ENCODE data around the gene PPP1R13B.
"Not testable (repeated sequence)": the region's sequence is repeated elsewhere in the genome, so short reads cannot be mapped to it uniquely, and the experiment has no call there.

PPP1R13B gene

GRCh38 chr14:103856607-103857006 lies 9.2 kb upstream of the PPP1R13B start:
- no peak for DNase-seq

DNA sequence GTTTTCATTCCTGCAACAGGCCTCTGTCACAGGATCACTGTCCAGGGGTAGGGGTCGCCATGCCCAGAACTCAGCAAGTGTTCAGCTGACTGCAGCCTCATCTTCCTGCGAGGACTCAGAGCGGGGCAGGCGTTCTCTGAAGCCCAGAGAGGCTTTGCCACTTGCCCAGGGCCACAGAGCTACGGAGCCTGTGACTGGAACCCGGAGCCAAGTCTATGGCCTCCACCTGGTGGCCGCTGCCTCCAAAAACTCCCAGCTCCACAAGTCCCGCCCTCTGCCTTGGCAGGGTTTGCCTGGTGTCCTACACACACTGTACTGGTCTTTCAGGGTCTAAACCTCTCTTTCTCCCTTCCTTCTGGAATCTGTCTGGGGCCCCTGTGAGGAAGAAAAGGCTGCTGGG lies 8.7 kb upstream of the PPP1R13B start:
- no peak for DNase-seq

GRCh38 chr14:103855734-103856095 lies 8.3 kb upstream of the PPP1R13B start:
- no peak for DNase-seq

DNA sequence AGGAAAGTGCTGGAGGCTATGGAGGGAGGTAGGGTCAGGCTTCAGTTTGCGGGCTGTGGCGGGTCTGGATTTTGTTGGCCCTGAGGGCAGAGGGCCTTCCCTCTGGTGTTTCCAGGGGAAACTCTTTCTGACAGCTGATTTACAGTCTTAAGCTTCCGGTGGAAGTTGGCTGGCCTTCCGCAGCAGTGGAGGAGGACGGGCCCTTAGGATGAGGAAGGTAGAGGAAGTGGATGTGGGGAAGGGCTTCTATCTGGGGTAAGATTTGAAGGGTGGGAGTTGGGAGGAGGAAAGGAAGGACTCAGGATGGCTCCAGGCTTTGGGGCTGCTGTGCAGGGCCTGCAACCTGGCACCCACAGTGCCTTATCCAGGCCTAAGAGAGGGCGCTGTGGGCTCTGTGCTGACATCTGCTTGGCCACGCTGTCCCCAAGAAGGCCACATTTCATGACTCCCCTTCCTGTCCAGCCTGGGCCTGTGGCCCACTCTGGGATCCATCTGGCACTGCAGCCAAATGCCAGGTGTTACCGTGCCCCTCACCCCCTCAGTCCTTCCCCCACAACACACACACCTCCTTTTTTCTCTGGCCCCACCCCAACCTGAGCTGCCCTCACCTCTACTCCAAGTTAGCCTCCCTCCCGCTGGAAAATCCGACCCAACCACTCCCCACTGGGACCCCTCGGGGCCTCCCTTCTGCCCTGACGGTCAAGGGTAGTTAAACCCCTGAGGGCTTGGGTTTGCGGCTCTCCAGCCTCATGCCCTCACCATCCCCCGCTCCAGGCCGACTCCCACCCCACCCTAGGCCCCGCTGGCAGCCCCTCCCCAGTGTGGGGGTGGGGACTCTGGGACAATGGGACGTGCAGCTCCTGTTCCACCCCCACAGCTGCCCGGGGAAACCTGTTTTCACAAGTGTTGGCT lies 7.7 kb upstream of the PPP1R13B start:
- no peak for DNase-seq

GRCh38 chr14:103854017-103854808 lies 6.8 kb upstream of the PPP1R13B start:
- DNase-seq, result no peak

GRCh38 chr14:103849151-103849886 lies 1.9 kb upstream of the PPP1R13B start:
- DNase-seq, result no peak

- DNase-seq, result no peak
Measured at GRCh38 chr14:103848175-103849077, 1.1 kb upstream of the PPP1R13B start.

DNA sequence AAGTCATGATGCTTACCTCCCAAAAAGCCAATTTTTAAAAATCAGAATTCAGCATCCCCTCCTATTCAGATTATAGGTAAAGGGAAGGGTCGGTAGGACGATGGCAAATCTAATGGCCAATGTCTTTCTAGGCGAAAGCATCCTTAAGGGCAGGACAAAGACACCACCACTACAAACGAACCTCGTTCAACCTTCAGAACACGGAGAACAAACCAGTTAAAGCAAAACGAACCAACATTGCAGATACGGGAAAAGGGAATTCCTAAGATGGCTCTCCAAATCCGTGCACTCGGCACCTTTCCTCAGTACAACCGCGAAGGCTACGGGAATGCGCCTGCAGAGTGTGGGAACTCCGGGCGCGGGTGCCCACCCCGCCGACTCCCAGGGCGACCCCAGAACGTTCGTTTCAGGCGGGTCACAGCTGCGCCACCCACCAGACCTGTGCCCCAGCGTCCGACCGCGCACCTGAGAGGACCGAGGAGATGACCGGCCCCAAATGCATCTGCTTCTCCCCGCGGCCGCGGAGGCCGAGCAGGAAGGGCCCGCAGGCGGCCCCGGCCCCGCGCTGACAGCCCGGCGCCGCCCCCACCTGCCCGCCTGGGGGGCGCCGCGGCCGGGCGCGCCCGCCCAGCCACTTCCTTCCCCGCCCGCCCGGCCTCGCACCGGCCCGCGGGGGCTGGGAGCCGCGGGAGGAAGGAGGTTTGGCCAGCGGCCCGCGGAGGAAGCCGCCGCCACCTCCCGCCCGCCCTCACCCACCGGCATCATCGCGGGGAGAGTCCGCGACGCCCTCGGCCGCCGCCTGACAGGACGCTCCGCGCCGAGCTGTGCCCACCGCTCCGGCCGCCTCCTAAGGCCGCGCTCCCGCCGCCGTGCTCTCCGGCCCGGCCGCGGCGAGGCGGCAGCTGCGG lies 578 bp downstream of the PPP1R13B start:
- DNase-seq, result peak; percentile 26

DNA sequence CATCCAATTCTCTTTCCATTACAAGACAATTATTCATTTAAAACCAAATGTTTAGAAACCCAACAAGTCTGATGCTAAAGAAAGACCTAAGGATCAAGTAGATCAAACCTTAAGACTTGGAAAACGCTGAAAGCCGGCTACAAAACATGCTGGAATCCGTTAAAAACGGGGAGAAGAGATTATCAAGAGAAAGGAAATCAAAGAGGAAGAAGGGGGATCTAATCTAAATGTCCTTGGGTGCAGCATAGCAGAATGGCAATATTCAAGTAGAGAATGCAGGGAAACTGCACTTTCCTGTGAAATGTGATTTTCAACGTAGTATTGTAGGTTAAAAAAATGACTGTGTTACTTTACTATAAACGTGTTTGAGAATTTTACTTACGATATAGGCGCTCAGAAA lies 1.3 kb downstream of the PPP1R13B start:
- no peak for DNase-seq

DNA sequence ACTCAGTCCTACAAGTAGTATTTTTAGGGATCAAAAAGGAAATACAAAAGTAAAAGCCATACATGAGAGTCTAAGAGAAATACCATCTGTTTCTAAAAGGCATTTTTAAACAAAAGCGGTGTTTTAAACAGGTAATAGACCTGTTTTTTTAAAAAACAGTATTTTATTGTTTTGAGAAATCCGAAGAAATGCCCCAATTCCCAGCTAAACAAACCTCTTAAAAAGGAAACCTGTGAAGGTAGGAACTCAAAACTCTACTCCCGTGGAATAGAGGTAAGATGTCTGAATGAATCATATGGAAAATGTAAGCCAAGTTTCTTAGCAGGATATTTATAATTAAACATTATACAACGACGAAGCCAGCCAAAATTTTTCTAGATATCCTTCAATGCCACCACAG lies 2.0 kb downstream of the PPP1R13B start:
- DNase-seq, result no peak

DNA sequence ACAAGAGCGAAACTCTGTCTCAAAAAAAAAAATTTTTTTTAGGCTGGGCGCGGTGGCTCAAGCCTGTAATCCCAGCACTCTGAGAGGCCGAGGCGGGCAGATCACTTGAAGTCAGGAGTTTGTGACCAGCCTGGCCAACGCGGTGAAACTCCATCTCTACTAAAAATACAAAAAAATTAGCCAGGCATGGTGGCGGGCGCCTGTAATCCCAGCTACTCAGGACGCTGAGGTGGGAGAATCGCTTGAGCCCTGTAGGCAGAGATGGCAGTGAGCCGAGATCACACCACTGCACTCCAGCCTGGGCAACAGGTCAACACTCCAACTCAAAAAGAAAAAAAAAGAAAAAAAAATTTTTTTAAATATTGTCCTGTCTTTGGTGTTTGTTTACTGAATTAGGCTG lies 6.1 kb downstream of the PPP1R13B start:
- DNase-seq, result not testable (repeated sequence)

GRCh38 chr14:103840014-103840413 lies 7.4 kb downstream of the PPP1R13B start:
- no peak for DNase-seq

DNA sequence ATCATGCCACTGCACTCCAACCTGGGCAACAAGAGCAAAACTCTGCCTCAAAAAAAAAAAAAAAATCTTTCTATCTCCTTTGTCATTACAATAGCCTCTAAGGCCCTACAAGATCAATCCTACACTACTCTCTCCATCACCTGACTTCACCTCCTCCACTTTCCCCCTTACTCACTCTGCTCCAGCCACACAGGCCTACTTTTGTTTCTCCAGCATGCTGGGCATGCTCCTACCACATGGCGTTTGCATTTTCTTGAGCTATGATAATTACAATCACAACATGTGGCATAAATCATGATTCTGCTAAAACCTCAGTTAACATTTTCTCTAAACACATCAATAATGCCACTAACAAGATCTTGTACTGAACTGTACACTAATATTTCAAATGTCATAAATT lies 7.8 kb downstream of the PPP1R13B start:
- no peak for DNase-seq

GRCh38 chr14:103838117-103838516 lies 9.3 kb downstream of the PPP1R13B start:
- DNase-seq, result no peak

DNA sequence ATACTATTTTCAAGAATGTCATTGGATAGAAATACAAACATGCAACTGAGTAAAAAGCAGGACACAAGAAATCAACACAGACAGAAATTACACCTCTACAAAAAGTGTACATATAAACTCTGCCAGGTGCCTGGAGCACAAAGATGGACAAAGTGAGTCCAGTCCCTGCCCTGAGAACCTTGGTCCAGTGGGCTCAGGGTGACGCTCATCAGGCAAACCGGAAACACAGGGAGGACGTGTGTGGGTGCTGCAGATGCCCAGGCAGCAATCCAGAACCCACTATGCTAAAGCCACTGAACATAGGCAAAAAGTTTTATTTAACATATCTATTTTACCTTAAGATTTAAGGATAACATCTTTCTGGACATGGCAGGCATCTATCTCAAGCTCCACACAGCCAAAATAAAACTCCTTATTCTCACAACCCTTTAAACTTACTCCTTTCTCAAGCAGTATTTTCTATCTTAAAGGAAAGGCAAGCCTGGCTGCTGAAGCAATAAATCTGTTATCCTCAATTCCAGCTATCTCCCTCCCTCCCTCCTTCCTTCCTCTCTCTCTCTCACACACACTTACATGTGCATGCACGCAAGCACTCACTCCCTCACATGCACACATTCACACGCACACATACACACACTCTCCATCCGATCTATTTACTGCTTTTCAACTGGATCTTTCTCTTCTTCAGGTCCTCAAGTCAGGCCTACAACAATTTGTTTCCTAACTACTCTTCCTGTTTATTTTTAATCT lies 10.2 kb downstream of the PPP1R13B start:
- no peak for DNase-seq

DNA sequence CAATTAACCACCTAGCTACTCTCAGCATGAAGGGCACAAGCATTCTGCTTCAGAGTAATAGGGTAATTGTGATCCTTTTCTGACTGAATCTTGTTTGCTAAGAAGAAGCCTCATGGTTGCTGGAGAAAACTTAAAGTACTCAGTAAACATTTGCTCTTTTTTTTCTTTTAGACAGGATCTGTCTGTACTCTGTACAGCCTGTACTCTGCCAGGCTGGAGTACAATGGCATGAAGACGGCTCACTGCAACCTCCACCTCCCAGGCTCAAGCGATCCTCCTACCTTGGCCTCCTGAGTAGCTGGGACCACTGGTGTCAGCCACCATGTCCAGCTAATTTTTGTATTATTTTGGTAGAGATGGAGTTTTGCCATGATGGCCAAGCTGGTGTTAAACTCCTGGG lies 12.4 kb downstream of the PPP1R13B start:
- no peak for DNase-seq

- DNase-seq, result no peak
Measured at GRCh38 chr14:103833711-103834110, 13.7 kb downstream of the PPP1R13B start.

GRCh38 chr14:103832046-103832445 lies 15.3 kb downstream of the PPP1R13B start:
- DNase-seq, result no peak

DNA sequence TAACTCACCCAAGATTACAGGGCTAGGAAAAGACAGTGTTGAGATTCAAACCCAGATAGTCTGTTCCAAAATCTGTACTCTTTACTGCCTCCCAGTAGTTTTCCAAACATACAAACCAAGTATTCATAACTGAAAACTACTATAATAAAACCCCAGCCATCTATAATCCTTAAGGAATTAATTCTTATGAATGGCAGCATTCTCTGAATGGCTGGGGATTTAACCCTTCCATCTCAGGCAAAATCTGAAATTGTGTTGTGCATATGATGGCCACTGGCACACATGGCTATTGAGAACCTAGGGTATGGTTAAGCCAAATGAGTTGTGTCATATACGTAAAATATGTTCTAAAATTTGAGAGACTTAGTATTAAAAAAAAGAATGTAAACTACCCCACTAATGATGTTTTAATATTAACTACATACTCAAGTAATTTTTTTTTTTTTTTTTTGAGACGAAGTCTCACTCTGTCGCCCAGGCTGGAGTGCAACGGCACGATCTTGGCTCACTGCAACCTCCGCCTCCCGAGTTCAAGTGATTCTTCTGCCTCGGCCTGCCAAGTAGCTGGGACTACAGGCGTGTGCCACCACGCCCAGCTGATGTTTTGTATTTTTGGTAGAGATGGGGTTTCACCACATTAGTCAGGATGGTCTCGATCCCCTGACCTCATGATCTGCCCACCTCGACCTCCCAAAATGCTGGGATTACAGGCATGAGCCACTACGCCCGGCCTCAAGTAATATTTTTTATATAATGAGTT lies 16.7 kb downstream of the PPP1R13B start:
- no peak for DNase-seq

Data from NCI-H226 (cell line).